Posterior vena cava (tissue), 2 donors: ENCODE measurements around the gene JDP2. TPM values are rescaled to one million over a fixed set of nuclear protein-coding genes. Genes with fewer than 3 reads are reported as not detected.
"Not testable (repeated sequence)": the region's sequence is repeated elsewhere in the genome, so short reads cannot be mapped to it uniquely, and the experiment has no call there.

Experiments used
- DNase-seq: peaks from one replicate; pipeline ENCODE4 v3.0.0-alpha.2; 2020; ENCODE audit warnings: low spot score
- intact Hi-C, 2 donors: fragments of 100-400 bp; cut with DNase I; formaldehyde crosslinking; loops; one replicate each; pipeline versions ENCODE4 v1.14.1 to v1.14.2; 2022 to 2023
- total RNA-seq, 2 donors: library from RNA; stranded (reverse); fragmentation: NEBNext Ultra II Directional; extraction: Animal tissue kit (Norgen Biotek cat#: 25700); gene quantifications; one replicate each; pipeline ENCODE4 v1.2.1, GENCODE V29; 2021
- donor health status: DM: yes; HTN: yes; CAD: no.
- donor health status: DM: yes; HTN: yes; CAD: no.

JDP2 gene
- total RNA-seq, 2 donors from 2014 or later = 44.2 to 54.8 TPM

- no peak for DNase-seq
- intact Hi-C loops = no loop called here
Observed at GRCh38 chr14:75469606-75470237, 41.9 kb downstream of the JDP2 start.

DNA sequence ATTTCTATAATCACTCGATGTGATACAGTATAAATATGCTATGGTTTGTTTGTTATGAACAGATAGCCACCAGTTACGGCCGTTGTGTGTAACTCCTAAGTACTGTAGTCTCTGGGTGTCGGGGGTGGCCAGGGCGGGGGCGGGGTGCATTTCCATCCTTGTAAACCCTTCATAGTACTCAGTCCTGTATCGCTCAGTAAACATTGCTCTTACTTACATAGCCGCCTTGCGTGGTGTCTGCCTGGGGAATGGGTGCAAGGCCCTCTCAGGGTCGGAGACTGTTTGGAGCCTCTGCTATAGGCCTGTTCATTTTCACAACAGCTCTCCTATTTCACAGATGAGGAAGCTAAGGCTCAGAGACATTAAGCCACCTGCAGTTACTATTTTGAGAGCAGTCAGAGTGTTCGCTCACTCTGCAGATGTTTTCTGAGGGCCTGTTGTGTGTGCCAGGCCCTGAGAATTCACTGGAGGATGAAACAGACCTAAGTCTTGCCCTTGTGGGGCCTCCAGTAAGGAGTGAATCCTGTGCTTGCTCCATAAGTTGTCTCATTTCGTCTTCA lies 42.5 kb downstream of the JDP2 start:
- DNase-seq = no peak
- intact Hi-C loops = no loop called here

DNA sequence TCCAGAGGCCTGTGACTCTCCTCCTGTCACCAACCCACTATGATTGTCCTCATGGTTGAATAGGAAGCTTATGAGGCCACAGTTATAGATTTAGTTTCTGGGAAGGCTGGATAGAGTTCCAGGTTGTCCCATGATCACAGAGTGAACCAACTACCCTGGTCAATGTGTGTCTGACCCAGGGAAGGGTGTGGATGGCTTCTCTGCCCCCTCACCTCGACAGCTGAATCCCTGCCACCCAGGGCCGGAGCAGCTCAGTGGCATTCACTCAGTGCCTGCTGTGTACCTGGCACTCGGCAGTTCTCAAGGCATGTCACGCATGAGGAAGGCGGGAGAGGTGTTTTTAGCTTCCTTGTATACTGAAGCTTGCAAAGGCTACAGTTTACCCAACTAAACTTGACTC lies 43.2 kb downstream of the JDP2 start:
- intact Hi-C loops = no loop called here
- DNase-seq = no peak

DNA sequence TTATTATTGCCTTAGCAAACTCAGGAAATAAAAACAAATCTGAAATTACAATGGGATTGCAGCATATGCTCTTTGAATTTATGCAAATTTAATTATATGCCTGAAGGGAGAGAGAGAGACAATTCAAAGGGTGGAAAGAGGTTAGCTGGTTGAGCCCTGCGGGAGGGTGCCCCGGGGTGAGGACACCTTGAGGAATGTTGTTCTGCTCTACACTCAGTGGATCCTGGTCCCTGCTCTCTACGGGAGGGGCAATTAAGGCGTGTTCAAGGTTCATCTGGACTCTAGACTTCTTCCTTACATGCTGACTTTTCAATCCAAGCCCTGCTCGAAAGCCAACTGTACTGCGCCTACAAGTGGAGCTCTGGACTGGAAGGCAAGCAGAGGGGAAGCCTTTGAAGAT lies 46.3 kb downstream of the JDP2 start:
- intact Hi-C loops, DNase-seq: not testable (repeated sequence)

DNA sequence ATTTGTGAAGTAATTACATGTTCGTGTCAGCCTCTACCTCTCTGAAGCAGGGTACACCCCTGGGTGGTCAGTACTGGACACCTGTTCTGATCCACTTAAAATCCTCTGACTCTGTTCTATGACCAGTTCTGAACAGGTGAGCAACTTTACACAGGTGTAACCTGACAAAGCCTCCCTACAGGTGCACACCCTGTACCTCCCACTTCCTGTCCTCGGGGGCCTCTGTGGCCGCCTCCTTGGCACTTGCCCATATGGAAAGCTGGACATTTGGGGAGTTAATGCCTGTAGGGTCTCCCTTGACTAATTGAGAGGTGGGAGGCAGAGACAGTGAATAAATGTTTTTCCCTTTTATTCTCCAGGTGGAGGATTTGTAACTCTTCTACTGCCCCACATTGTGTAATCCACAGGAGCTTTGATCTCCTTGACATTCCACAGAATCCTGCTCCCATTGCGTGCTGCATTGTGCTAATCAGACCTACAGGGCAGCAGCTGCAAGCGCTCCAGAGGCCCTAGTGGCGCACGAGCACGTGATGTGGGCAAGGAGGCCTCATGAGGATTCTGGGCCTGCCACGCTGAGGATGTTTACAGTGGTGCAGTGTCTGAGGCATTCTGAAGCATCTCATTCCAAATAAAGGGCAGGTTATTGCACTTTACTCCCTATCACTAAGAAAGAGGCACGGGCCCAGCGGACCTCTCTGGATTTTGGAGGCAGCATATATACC lies 48.6 kb downstream of the JDP2 start:
- intact Hi-C loops = no loop called here
- DNase-seq = no peak

GRCh38 chr14:75477881-75478280 lies 50.1 kb downstream of the JDP2 start:
- DNase-seq = no peak
- intact Hi-C loops = no loop called here

- DNase-seq = no peak
- intact Hi-C loops = no loop called here
Observed at GRCh38 chr14:75479770-75480600, 52.2 kb downstream of the JDP2 start.

GRCh38 chr14:75482366-75482765 lies 54.5 kb downstream of the JDP2 start:
- intact Hi-C loops = no loop called here
- DNase-seq = no peak

DNA sequence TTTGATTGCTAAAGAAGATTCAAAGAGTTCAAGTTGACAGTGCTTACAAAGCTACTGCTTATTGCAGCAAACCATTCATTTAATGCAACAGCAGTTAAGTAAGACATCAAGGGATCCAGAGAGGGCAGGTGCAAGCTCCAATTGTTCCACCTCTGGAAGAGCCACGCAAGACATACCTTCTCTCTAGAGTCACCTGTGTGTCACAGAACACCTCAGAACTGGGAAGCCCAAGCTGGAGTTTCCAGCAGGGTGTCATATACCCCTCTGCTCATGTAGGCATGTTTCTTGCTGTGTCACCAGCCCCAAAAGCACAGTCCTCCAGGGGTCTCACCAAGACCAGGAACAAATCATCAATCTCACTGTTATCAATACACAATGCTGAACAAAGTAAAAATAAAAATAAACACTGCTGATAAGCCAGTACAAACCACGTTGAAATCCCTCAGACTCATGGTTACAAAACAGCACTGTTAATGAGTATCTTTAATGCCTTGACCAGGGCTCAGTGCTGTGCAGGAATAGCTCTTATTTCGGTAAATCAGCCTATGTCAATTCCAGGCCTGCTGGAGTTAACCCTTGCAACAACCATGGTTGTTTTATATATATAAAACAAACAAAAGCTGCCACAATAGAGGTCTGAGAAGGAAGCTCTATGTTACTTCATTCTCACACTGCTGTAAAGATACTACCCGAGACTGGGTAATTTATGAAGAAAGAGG lies 57.0 kb downstream of the JDP2 start:
- no peak for DNase-seq
- intact Hi-C loops = loop anchor here in 1 of 2 donors (5.0 kb wide), 1 partner anchor 178 kb away; no protein-coding TSS in a partner anchor

DNA sequence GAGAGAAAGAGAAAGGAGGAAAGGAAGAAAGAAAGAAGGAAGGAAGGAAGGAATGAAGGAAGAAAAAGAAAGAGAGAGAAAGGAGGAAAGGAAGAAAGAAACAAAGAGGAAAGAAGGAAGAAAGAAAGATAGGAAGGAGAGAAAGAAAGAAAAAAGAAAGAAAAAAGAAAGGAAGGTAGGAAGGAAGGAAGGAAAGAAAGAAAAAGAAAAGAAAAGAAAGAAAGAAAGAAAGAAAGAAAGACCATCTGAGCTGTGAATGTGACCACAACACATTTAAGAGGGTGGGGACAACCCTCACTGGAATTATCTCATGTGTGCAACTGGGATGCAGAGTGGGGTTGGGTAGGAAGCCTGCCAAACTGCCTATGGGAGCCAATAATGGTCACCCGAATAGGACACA lies 58.5 kb downstream of the JDP2 start:
- intact Hi-C loops = loop anchor here in 1 of 2 donors (5.0 kb wide), 1 partner anchor 179 kb away; no protein-coding TSS in a partner anchor
- no peak for DNase-seq

DNA sequence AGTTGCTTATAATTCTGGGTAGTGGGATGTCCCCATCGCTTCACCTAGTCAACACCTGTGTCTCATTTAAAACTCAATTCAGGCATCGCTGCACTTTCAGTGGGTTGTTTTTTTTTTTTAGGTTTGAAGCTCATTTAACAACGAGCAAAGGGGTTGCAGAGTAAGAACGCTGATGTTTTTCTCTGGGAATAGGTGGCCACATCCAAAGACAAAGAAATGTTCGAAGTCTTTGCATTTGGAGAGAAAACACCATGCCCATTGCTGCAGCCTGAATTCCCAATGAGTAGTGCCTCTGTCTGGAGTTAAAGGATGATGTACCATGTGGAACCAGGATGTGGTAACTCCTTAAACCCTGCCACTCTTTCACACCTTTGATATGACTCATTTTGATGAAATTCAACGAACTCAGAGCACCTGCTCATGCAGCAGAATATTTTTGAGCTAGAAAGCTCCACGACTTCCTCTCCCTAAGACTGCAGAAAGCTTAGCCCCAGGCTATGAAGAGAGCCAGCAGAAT lies 59.4 kb downstream of the JDP2 start:
- intact Hi-C loops = loop anchor here in 1 of 2 donors (5.0 kb wide), 1 partner anchor 180 kb away; no protein-coding TSS in a partner anchor
- DNase-seq = no peak

GRCh38 chr14:75489480-75489837 lies 61.6 kb downstream of the JDP2 start:
- intact Hi-C loops = loop anchor here in 1 of 2 donors (5.0 kb wide), 1 partner anchor 182 kb away; no protein-coding TSS in a partner anchor
- no peak for DNase-seq

GRCh38 chr14:75491376-75491978 lies 63.7 kb downstream of the JDP2 start:
- intact Hi-C loops = loop anchor here in 1 of 2 donors (2.0 to 10.0 kb wide), 2 partner anchors 183 to 367 kb away; partner anchors contain the start of gene NEK9
- no peak for DNase-seq

- intact Hi-C loops = loop anchor here in 1 of 2 donors (10.0 kb wide), 1 partner anchor 368 kb away; the partner anchor contains the start of gene NEK9
- no peak for DNase-seq
Observed at GRCh38 chr14:75492832-75493591, 65.2 kb downstream of the JDP2 start.

DNA sequence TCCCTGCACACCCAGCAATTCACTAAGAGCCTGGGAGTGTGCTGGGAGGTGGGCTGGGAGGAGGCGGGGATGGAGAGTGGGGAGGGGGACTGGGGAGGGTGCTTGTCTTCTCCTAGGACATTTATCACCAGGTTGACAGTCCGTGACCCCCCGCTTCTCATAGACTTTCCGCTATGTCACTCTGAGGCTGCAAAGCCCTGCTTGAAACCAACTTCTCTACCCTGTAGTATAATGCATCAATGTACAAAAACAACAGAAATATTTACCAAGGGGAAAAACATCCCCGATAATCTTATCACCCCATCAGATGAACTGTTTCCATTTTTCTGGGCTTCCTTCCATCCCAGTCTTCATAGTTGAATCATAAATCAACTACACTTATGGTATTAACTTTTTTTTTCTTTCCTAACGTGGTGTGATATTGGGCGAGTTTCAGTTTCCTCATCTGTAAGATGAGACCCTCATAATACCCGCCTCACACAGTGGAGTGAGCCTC lies 65.8 kb downstream of the JDP2 start:
- DNase-seq = no peak
- intact Hi-C loops = loop anchor here in 1 of 2 donors (10.0 kb wide), 1 partner anchor 369 kb away; the partner anchor contains the start of gene NEK9

DNA sequence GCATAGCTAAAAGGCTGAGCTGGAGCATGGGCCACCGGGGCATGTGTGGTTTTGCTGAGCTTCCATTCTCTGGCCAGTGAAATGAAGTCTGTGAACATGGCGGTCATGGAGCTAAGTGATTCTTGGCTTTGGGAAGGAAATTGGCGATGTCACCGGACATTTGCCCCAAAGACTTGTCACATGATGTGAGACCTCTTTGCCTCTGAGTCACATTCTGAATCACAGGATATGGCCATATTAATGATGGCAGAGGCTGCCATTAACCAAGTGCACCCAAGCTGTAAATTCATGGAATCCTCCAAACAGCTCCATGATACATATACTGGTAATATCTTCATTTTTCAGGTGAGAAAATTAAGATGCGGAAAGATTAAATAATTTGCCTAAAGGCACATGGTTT lies 67.1 kb downstream of the JDP2 start:
- DNase-seq = no peak
- intact Hi-C loops = loop anchor here in 1 of 2 donors (10.0 kb wide), 1 partner anchor 370 kb away; the partner anchor contains the start of gene NEK9

GRCh38 chr14:75495399-75495798 lies 67.6 kb downstream of the JDP2 start:
- no peak for DNase-seq
- intact Hi-C loops = loop anchor here in 1 of 2 donors (10.0 kb wide), 1 partner anchor 371 kb away; the partner anchor contains the start of gene NEK9
